K562 (cell line): ENCODE results near the gene HP1BP3. TPM values are rescaled to one million over a fixed set of nuclear protein-coding genes. Genes with fewer than 3 reads are reported as not detected.

ENCODE experiments used
- DMBX1 ChIP-seq: fragments of 250-450 bp; sonication (Bioruptor Pico); IDR thresholded peaks from 2 replicates; pipeline ENCODE4 v1.8.0; 2022; ENCODE audit warnings: inconsistent platforms, mild to moderate bottlenecking, moderate library complexity, borderline replicate concordance
- E2F3 ChIP-seq: fragments of 250-450 bp; sonication (Bioruptor Pico); IDR thresholded peaks from 2 replicates; pipeline ENCODE4 v1.4.0; 2020; ENCODE audit warnings: mild to moderate bottlenecking
- GATA2 ChIP-seq: sonication (generic); formaldehyde crosslinking; IDR thresholded peaks from 2 replicates; pipeline ENCODE4 v1.4.0; 2020; ENCODE audit warnings: mild to moderate bottlenecking, missing genetic modification reagents
- KHSRP ChIP-seq: fragments of 450-650 bp; IDR thresholded peaks from 2 replicates; pipeline ENCODE4 v1.6.1; 2017
- LCOR ChIP-seq: sonication (generic); formaldehyde crosslinking; IDR thresholded peaks from 2 replicates; pipeline ENCODE4 v1.8.0; 2022; ENCODE audit warnings: mild to moderate bottlenecking, missing genetic modification reagents
- SREBF1 ChIP-seq: fragments of 150-350 bp; IDR thresholded peaks from 2 replicates; pipeline ENCODE4 v1.6.1; 2014; ENCODE audit warnings: antibody characterized with exemption, low read depth, low read length, borderline replicate concordance
- ZBTB1 ChIP-seq: sonication (generic); formaldehyde crosslinking; IDR thresholded peaks from 2 replicates; pipeline ENCODE4 v1.8.1; 2023; ENCODE audit warnings: missing genetic modification reagents, low read depth, mild to moderate bottlenecking, borderline replicate concordance
- ZNF408 ChIP-seq: fragments of 250-450 bp; sonication (Bioruptor Pico); IDR thresholded peaks from 2 replicates; pipeline ENCODE4 v1.4.0; 2020; ENCODE audit warnings: low read depth, mild to moderate bottlenecking, moderate library complexity
- polyA plus RNA-seq, 8 experiments: library from polyadenylated mRNA; depleted of rRNA in 4 of 8; stranded (reverse) in 5 of 8; unstranded in 3 of 8; fragments of >200 nt; fragmentation: Nextera tagmentation in 2 of 8; fragmentation: Illumina TruSeq in 1 of 8; extraction: Ambion mirVana in 2 of 8; extraction: Trizol in 1 of 8; gene quantifications; 2 replicates each; pipeline versions ENCODE4 v1.2.1 to v1.2.3, GENCODE V29; 2011 to 2014; ENCODE audit warnings: inconsistent platforms in 1 of 8, missing spikeins in 1 of 8
- total RNA-seq, 7 experiments: library from RNA; depleted of rRNA in 6 of 7; stranded (reverse); fragments of >200 nt in 6 of 7; fragmentation: Illumina TruSeq in 2 of 7; extraction: Trizol in 2 of 7; gene quantifications; 2 replicates each; pipeline versions ENCODE4 v1.2.1 to v1.2.3, GENCODE V29; 2011 to 2021; ENCODE audit warnings: low replicate concordance in 1 of 7
- TF ChIP-seq, protein P1 (sequence below), 2 experiments: IDR thresholded peaks in 1 of 2; conservative IDR thresholded peaks in 1 of 2; 2 replicates each; pipeline ENCODE4 v1.6.1; 2016; ENCODE audit warnings: low read depth in 2 of 2, mild to moderate bottlenecking in 1 of 2, missing compliant biosample characterization in 1 of 2, missing genetic modification characterization in 1 of 2, moderate library complexity in 1 of 2
- TF ChIP-seq, protein P2 (sequence below): fragments of 450-650 bp; IDR thresholded peaks from 2 replicates; pipeline ENCODE4 v1.6.1; 2017; ENCODE audit warnings: antibody characterized with exemption, mild to moderate bottlenecking

HP1BP3 gene
- total and polyA plus RNA-seq, 9 of the 15 experiments (the other 6 are each of a cell fraction or from before 2014, with no cell fraction given) = 57.3 to 513 (median 240) TPM

GRCh38 chr1:20725189-20726117 lies 61.7 kb downstream of the HP1BP3 start (continued):
- TF ChIP-seq, protein P1, sequence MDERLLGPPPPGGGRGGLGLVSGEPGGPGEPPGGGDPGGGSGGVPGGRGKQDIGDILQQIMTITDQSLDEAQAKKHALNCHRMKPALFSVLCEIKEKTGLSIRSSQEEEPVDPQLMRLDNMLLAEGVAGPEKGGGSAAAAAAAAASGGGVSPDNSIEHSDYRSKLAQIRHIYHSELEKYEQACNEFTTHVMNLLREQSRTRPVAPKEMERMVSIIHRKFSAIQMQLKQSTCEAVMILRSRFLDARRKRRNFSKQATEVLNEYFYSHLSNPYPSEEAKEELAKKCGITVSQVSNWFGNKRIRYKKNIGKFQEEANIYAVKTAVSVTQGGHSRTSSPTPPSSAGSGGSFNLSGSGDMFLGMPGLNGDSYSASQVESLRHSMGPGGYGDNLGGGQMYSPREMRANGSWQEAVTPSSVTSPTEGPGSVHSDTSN (CRISPR knock-in tag; IDR thresholded peaks at IDR 0.05; ENCODE audit: low read depth) = no peak
- TF ChIP-seq, protein P1 (tag; conservative IDR thresholded peaks at IDR 0.05; ENCODE audit: low read depth) = no peak
- TF ChIP-seq, protein P2, sequence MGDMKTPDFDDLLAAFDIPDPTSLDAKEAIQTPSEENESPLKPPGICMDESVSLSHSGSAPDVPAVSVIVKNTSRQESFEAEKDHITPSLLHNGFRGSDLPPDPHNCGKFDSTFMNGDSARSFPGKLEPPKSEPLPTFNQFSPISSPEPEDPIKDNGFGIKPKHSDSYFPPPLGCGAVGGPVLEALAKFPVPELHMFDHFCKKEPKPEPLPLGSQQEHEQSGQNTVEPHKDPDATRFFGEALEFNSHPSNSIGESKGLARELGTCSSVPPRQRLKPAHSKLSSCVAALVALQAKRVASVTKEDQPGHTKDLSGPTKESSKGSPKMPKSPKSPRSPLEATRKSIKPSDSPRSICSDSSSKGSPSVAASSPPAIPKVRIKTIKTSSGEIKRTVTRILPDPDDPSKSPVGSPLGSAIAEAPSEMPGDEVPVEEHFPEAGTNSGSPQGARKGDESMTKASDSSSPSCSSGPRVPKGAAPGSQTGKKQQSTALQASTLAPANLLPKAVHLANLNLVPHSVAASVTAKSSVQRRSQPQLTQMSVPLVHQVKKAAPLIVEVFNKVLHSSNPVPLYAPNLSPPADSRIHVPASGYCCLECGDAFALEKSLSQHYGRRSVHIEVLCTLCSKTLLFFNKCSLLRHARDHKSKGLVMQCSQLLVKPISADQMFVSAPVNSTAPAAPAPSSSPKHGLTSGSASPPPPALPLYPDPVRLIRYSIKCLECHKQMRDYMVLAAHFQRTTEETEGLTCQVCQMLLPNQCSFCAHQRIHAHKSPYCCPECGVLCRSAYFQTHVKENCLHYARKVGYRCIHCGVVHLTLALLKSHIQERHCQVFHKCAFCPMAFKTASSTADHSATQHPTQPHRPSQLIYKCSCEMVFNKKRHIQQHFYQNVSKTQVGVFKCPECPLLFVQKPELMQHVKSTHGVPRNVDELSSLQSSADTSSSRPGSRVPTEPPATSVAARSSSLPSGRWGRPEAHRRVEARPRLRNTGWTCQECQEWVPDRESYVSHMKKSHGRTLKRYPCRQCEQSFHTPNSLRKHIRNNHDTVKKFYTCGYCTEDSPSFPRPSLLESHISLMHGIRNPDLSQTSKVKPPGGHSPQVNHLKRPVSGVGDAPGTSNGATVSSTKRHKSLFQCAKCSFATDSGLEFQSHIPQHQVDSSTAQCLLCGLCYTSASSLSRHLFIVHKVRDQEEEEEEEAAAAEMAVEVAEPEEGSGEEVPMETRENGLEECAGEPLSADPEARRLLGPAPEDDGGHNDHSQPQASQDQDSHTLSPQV = no peak
- TF ChIP-seq E2F3 (CRISPR knock-in tag) (no peak), ZBTB1 (CRISPR knock-in tag) (peak; percentile 77; the same call in 1 of the 2 replicates), ZNF408 (CRISPR knock-in tag) (no peak), DMBX1 (CRISPR knock-in tag) (no peak), LCOR (CRISPR knock-in tag) (peak; percentile 67; the same call in 1 of the 2 replicates), KHSRP (no peak), GATA2 (CRISPR knock-in tag) (no peak), SREBF1 (no peak)
